Measurements from ENCODE around the gene LCN9. TPM values are rescaled to one million over a fixed set of nuclear protein-coding genes. Genes with fewer than 3 reads are reported as not detected.
A peak's percentile ranks its signal among the peaks of the same experiment; 100 is the strongest.

LCN9 gene
- total RNA-seq, 1 experiment from 2014 or later, result 2.6 TPM

GRCh38 chr9:135649508-135649907, 13.6 kb upstream of the LCN9 start (continued):
- TF ChIP-seq STAT6 (CRISPR knock-in tag; conservative IDR thresholded peaks at IDR 0.05; ENCODE audit: low read depth), result no peak
- no peak for TF ChIP-seq NFE2L1 (CRISPR knock-in tag; IDR thresholded peaks at IDR 0.05)
- no peak for TF ChIP-seq E2F4 (CRISPR knock-in tag; IDR thresholded peaks at IDR 0.05; ENCODE audit: borderline replicate concordance, low read depth)

GRCh38 chr9:135650408-135650807, 12.7 kb upstream of the LCN9 start:
- Mint-ChIP-seq H3K36me3 (peaks cover 87% of the 10 kb centered on the region), H3K27ac (peak overlapping the region; percentile 30; the same call in 1 of the 2 replicates), H3K9me3 (peaks cover 87% of the 10 kb centered on the region), H3K4me1 (peaks cover 19% of the 10 kb centered on the region), H3K4me3 (peak overlapping the region; percentile 55), H3K27me3 (ENCODE audit: low read depth) (peaks cover 12% of the 10 kb centered on the region)
- DNase-seq (ENCODE audit: low spot score), result no peak
- ChIA-PET POLR2A (no interaction called here), CTCF (no interaction called here)
- TF ChIP-seq ZBTB43 (CRISPR knock-in tag; IDR thresholded peaks at IDR 0.05) (peak; percentile 97; the same call in 1 of the 2 replicates), HMGA2 (CRISPR knock-in tag; IDR thresholded peaks at IDR 0.05) (no peak), CDX4 (CRISPR knock-in tag; IDR thresholded peaks at IDR 0.05; ENCODE audit: borderline replicate concordance) (no peak), AFF4 (CRISPR knock-in tag; IDR thresholded peaks at IDR 0.05; ENCODE audit: borderline replicate concordance) (no peak), ARID4B (CRISPR knock-in tag; IDR thresholded peaks at IDR 0.05; ENCODE audit: borderline replicate concordance) (no peak), MXD4 (CRISPR knock-in tag; IDR thresholded peaks at IDR 0.05; ENCODE audit: borderline replicate concordance) (no peak)
- no peak for ATAC-seq

Data from WTC11 (cell line).